H9 (cell line): Measurements from ENCODE around the gene CTCFL. TPM values are rescaled to one million over a fixed set of nuclear protein-coding genes. Genes with fewer than 3 reads are reported as not detected.

Source experiments
- DNase-seq: peaks from one replicate; pipeline ENCODE4 v3.0.0-alpha.2; 2017
- H2AFZ ChIP-seq: one replicate; pipeline ENCODE4 v1.6.1; 2013; ENCODE audit warnings: mild to moderate bottlenecking, low read length, control low read depth, moderate library complexity
- H2AK5ac ChIP-seq: 2 replicates; pipeline ENCODE4 v1.6.1; 2013; ENCODE audit warnings: low read length, control low read depth, mixed read lengths; ENCODE audit not compliant: insufficient read length
- H2BK120ac ChIP-seq: one replicate; pipeline ENCODE4 v1.6.1; 2013; ENCODE audit warnings: low read depth, mild to moderate bottlenecking, low read length, control low read depth, inconsistent platforms; ENCODE audit not compliant: poor library complexity, severe bottlenecking
- H2BK12ac ChIP-seq: 2 replicates; pipeline ENCODE4 v1.6.1; 2013; ENCODE audit warnings: low read length, control low read depth, mixed read lengths, low read depth; ENCODE audit not compliant: insufficient read length
- H2BK15ac ChIP-seq: 2 replicates; pipeline ENCODE4 v1.6.1; 2013; ENCODE audit warnings: low read depth, low read length, control low read depth
- H2BK20ac ChIP-seq: one replicate; pipeline ENCODE4 v1.6.1; 2013; ENCODE audit warnings: low read depth, mild to moderate bottlenecking, low read length, control low read depth, inconsistent platforms; ENCODE audit not compliant: poor library complexity, severe bottlenecking
- H2BK5ac ChIP-seq: 2 replicates; pipeline ENCODE4 v1.6.1; 2013; ENCODE audit warnings: low read length, control low read depth, mixed read lengths; ENCODE audit not compliant: insufficient read length
- H3K14ac ChIP-seq: 2 replicates; pipeline ENCODE4 v1.6.1; 2013; ENCODE audit warnings: low read length, control low read depth; ENCODE audit not compliant: insufficient read depth
- H3K18ac ChIP-seq: 2 replicates; pipeline ENCODE4 v1.6.1; 2013; ENCODE audit warnings: low read depth, mild to moderate bottlenecking, mixed read lengths, low read length, control low read depth; ENCODE audit not compliant: insufficient read length
- H3K23ac ChIP-seq: 2 replicates; pipeline ENCODE4 v1.6.1; 2013; ENCODE audit warnings: low read length, control low read depth, mixed read lengths, low read depth; ENCODE audit not compliant: insufficient read length
- H3K23me2 ChIP-seq: 2 replicates; pipeline ENCODE4 v1.6.1; 2013; ENCODE audit warnings: low read depth, mild to moderate bottlenecking, mixed read lengths, low read length, control low read depth; ENCODE audit not compliant: insufficient read length, poor library complexity, severe bottlenecking
- H3K27ac ChIP-seq: 2 replicates; pipeline ENCODE4 v1.5.1; 2013; ENCODE audit warnings: low read length, control low read depth, mixed read lengths, low read depth; ENCODE audit not compliant: insufficient read length
- H3K27me3 ChIP-seq: 2 replicates; pipeline ENCODE4 v1.6.1; 2013; ENCODE audit warnings: low read length, control low read depth, inconsistent platforms; ENCODE audit not compliant: insufficient read depth
- H3K4ac ChIP-seq: 2 replicates; pipeline ENCODE4 v1.6.1; 2013; ENCODE audit warnings: low read depth, mild to moderate bottlenecking, control low read depth, inconsistent platforms, low read length, moderate library complexity
- H3K4me1 ChIP-seq: 2 replicates; pipeline ENCODE4 v1.6.1; 2013; ENCODE audit warnings: low read length, control low read depth, inconsistent platforms; ENCODE audit not compliant: insufficient read depth
- H3K4me2 ChIP-seq: 2 replicates; pipeline ENCODE4 v1.6.1; 2013; ENCODE audit warnings: low read length, control low read depth, mixed read lengths; ENCODE audit not compliant: insufficient read length, insufficient read depth
- H3K56ac ChIP-seq: 2 replicates; pipeline ENCODE4 v1.6.1; 2013; ENCODE audit warnings: low read depth, mild to moderate bottlenecking, mixed read lengths, low read length, control low read depth; ENCODE audit not compliant: insufficient read length
- H3K79me1 ChIP-seq: 2 replicates; pipeline ENCODE4 v1.6.1; 2013; ENCODE audit warnings: low read depth, mild to moderate bottlenecking, moderate library complexity, low read length, control low read depth, inconsistent platforms; ENCODE audit not compliant: insufficient read depth, poor library complexity, severe bottlenecking
- H3K79me2 ChIP-seq: 2 replicates; pipeline ENCODE4 v1.6.1; 2013; ENCODE audit warnings: low read length, control low read depth, inconsistent platforms; ENCODE audit not compliant: insufficient read depth
- H3K9ac ChIP-seq: 2 replicates; pipeline ENCODE4 v1.6.1; 2013; ENCODE audit warnings: low read length, control low read depth, mixed read lengths; ENCODE audit not compliant: insufficient read length; ENCODE audit errors: extremely low read depth
- H3K9me3 ChIP-seq: one replicate; pipeline ENCODE4 v1.6.1; 2013; ENCODE audit warnings: low read depth, low read length, inconsistent platforms; ENCODE audit not compliant: control insufficient read depth
- H3T11ph ChIP-seq: one replicate; pipeline ENCODE4 v1.6.1; 2013; ENCODE audit warnings: mild to moderate bottlenecking, low read length, control low read depth, inconsistent platforms
- H4K20me1 ChIP-seq: one replicate; pipeline ENCODE4 v1.6.1; 2013; ENCODE audit not compliant: control insufficient read depth, insufficient read length, insufficient read depth
- H4K5ac ChIP-seq: 2 replicates; pipeline ENCODE4 v1.6.1; 2013; ENCODE audit warnings: low read depth, mild to moderate bottlenecking, mixed read lengths, low read length, control low read depth; ENCODE audit not compliant: insufficient read length
- H4K8ac ChIP-seq: replicated peaks from 2 replicates; pipeline ENCODE4 v1.6.1; 2013; ENCODE audit warnings: low read length, control low read depth, mixed read lengths, low read depth; ENCODE audit not compliant: insufficient read length
- H4K91ac ChIP-seq: 2 replicates; pipeline ENCODE4 v1.6.1; 2013; ENCODE audit warnings: low read depth, mild to moderate bottlenecking, moderate library complexity, mixed read lengths, low read length, control low read depth; ENCODE audit not compliant: insufficient read length
- H3K27ac Mint-ChIP-seq, 3 experiments: 2 replicates in 2 of 3; 3 replicates in 1 of 3; pipeline ENCODE4 v1.8.0; 2020 to 2021; ENCODE audit warnings: mixed read lengths in 3 of 3, mild to moderate bottlenecking in 1 of 3, moderate library complexity in 1 of 3
- H3K27me3 Mint-ChIP-seq: 2 replicates; pipeline ENCODE4 v1.8.0; 2021; ENCODE audit warnings: low read depth, mild to moderate bottlenecking, moderate library complexity, mixed read lengths
- H3K36me3 Mint-ChIP-seq, 3 experiments: 2 replicates in 2 of 3; 3 replicates in 1 of 3; pipeline ENCODE4 v1.8.0; 2020 to 2021; ENCODE audit warnings: low read depth in 3 of 3, mixed read lengths in 3 of 3; ENCODE audit not compliant: insufficient read depth in 1 of 3
- H3K4me1 Mint-ChIP-seq, 2 experiments: 2 replicates each; pipeline ENCODE4 v1.8.0; 2020; ENCODE audit warnings: mixed read lengths in 2 of 2
- H3K4me3 Mint-ChIP-seq, 2 experiments: 2 replicates in 1 of 2; 3 replicates in 1 of 2; pipeline ENCODE4 v1.8.0; 2020 to 2021; ENCODE audit warnings: mild to moderate bottlenecking in 2 of 2, mixed read lengths in 2 of 2, moderate library complexity in 1 of 2
- H3K9me3 Mint-ChIP-seq, 2 experiments: 2 replicates in 1 of 2; 3 replicates in 1 of 2; pipeline ENCODE4 v1.8.0; 2020; ENCODE audit warnings: mild to moderate bottlenecking in 2 of 2, mixed read lengths in 2 of 2, moderate library complexity in 1 of 2
- WGBS: extraction: QIAGEN DNeasy Blood & Tissue Kit; methylation state at CpG from one replicate; pipeline ENCODE4 v1.1.7; 2013; ENCODE audit warnings: missing lambda C conversion rate, low lambda C conversion rate, mixed read lengths; ENCODE audit not compliant: insufficient read length; ENCODE audit errors: extremely low coverage; 5-methylcytosine and 5-hydroxymethylcytosine counted together
- total RNA-seq: library from RNA; stranded (reverse); gene quantifications from 2 replicates; pipeline ENCODE4 v1.2.1, GENCODE V29; 2021
- TF ChIP-seq, protein P1 (sequence below): fragments of 200-600 bp; sonication (generic); conservative IDR thresholded peaks from 3 replicates; pipeline ENCODE4 v1.8.0; 2021; ENCODE audit warnings: antibody characterized with exemption, mild to moderate bottlenecking

The CTCFL gene
- total RNA-seq, 1 experiment from 2014 or later = 0.90 TPM

DNA sequence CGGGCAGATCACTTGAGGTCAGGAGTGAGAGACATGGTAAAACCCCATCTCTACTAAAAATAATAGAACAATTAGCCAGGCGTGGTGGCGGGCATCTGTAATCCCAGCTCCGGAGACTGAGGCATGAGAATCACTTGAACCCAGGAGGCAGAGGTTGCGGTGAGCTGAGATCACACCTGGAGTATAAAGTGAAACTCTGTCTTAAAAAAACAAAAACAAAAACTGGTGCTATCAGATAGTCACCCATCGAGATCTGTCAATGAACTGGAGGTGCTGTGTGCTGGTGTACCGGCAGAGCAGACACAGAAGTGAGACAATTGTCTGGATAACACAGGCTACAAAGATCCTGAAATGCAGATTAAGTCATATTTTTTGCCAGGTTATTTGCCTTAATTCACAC lies 24.7 kb downstream of the CTCFL start:
- no peak overlapping the region for H3K27ac Mint-ChIP-seq
- no peak overlapping the region for H3K14ac ChIP-seq
- WGBS = no CpG with 5 or more reads among the region's 7 CpGs
- H3K4me1 Mint-ChIP-seq = peaks cover 27 to 32% of the 10 kb centered on the region in 2 experiments
- no peaks in the 10 kb centered on the region for H3K36me3 Mint-ChIP-seq
- no peak overlapping the region for H2BK15ac ChIP-seq
- no peaks in the 10 kb centered on the region for H3K9me3 Mint-ChIP-seq
- no peaks in the 10 kb centered on the region for H3K23me2 ChIP-seq
- H4K8ac ChIP-seq = no peak overlapping the region
- H3K4me3 Mint-ChIP-seq = no peak overlapping the region
- H2AFZ ChIP-seq = no peak overlapping the region
- H3K23ac ChIP-seq = no peak overlapping the region
- H3K4ac ChIP-seq = no peak overlapping the region
- no peak overlapping the region for H3K56ac ChIP-seq
- H3T11ph ChIP-seq = no peak overlapping the region
- no peak overlapping the region for H2BK120ac ChIP-seq
- no peak overlapping the region for H3K4me2 ChIP-seq
- peaks cover 11% of the 10 kb centered on the region for H3K27me3 Mint-ChIP-seq
- H3K4me1 ChIP-seq = no peaks in the 10 kb centered on the region; the same call in 1 of the 2 replicates
- H3K9me3 ChIP-seq = no peaks in the 10 kb centered on the region
- no peak overlapping the region for H2BK12ac ChIP-seq
- no peak overlapping the region for H2BK20ac ChIP-seq
- no peaks in the 10 kb centered on the region for H3K27me3 ChIP-seq
- no peak overlapping the region for H2AK5ac ChIP-seq
- no peaks in the 10 kb centered on the region for H3K79me2 ChIP-seq
- H3K9ac ChIP-seq = no peak overlapping the region
- H4K91ac ChIP-seq = no peak overlapping the region
- no peak overlapping the region for H3K27ac ChIP-seq
- no peaks in the 10 kb centered on the region for H4K20me1 ChIP-seq
- no peak overlapping the region for H4K5ac ChIP-seq
- H3K79me1 ChIP-seq = no peaks in the 10 kb centered on the region
- TF ChIP-seq, protein P1, sequence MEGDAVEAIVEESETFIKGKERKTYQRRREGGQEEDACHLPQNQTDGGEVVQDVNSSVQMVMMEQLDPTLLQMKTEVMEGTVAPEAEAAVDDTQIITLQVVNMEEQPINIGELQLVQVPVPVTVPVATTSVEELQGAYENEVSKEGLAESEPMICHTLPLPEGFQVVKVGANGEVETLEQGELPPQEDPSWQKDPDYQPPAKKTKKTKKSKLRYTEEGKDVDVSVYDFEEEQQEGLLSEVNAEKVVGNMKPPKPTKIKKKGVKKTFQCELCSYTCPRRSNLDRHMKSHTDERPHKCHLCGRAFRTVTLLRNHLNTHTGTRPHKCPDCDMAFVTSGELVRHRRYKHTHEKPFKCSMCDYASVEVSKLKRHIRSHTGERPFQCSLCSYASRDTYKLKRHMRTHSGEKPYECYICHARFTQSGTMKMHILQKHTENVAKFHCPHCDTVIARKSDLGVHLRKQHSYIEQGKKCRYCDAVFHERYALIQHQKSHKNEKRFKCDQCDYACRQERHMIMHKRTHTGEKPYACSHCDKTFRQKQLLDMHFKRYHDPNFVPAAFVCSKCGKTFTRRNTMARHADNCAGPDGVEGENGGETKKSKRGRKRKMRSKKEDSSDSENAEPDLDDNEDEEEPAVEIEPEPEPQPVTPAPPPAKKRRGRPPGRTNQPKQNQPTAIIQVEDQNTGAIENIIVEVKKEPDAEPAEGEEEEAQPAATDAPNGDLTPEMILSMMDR = no peak
- H2BK5ac ChIP-seq = no peak overlapping the region
- no peak for DNase-seq
- no peak overlapping the region for H3K18ac ChIP-seq
